ENCODE data around the gene NPFF. TPM values are rescaled to one million over a fixed set of nuclear protein-coding genes. Genes with fewer than 3 reads are reported as not detected.

Gene NPFF
- total RNA-seq, 3 donors from 2014 or later = not detected

- Histone ChIP-seq H3K4me3 (no peak overlapping the region), H3K4me1 (ENCODE audit: low read depth) (no peaks in the 10 kb centered on the region), H3K9me3 (no peaks in the 10 kb centered on the region), H3K36me3 (ENCODE audit: low read depth) (peaks cover 56% of the 10 kb centered on the region)
- intact Hi-C loops (cut with DNase I, micrococcal nuclease) = no loop called here
- no peak for ATAC-seq
- no peak for DNase-seq
- TF ChIP-seq CTCF (IDR thresholded peaks at IDR 0.05) = no peak
Observed at GRCh38 chr12:53461591-53461990, 45.7 kb downstream of the NPFF start.

DNA sequence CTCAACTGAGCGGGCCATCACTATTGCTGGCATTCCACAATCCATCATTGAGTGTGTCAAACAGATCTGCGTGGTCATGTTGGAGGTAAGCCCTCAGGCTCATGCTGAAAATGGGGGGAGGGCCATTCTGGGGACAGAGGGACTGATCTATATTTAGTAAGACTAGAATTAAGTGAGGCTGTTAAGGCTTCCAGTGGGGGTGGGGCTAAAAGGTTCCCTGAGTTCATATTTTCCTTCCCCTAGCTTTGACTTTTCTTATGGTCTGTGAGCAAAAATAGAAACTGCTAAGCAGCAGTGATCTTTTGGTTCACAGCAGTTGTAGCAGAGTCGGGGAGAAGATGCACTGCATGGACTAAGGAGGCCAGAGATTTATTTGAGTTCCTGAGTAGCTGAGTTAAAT is 46.2 kb downstream of the NPFF start:
- Histone ChIP-seq H3K4me3 (no peak overlapping the region), H3K9me3 (no peaks in the 10 kb centered on the region), H3K4me1 (ENCODE audit: low read depth) (no peaks in the 10 kb centered on the region), H3K36me3 (ENCODE audit: low read depth) (peaks cover 62% of the 10 kb centered on the region)
- no peak for ATAC-seq
- TF ChIP-seq CTCF (IDR thresholded peaks at IDR 0.05) = no peak
- DNase-seq = no peak
- intact Hi-C loops (cut with DNase I, micrococcal nuclease) = no loop called here

DNA sequence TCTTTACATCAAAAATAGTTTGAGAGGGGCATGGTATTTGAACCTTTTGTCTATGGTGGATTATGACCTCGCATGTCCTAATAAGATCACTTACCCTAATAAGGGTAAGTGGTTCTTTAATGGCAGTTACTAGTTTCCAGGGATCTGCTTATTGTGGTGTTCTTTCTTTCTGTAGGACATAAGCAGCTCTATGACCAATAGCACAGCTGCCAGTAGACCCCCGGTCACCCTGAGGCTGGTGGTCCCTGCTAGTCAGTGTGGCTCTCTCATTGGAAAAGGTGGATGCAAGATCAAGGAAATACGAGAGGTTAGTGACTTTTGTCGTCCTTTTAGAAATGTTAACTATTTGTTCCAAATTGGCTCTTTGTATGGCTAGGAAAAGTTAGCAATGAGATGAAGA is 48.2 kb downstream of the NPFF start:
- intact Hi-C loops (cut with DNase I, micrococcal nuclease) = no loop called here

More for the DNA sequence above, 48.2 kb downstream of the NPFF start:
- Histone ChIP-seq H3K9me3 (no peaks in the 10 kb centered on the region), H3K4me3 (no peak overlapping the region), H3K36me3 (ENCODE audit: low read depth) (peaks cover 63% of the 10 kb centered on the region), H3K4me1 (ENCODE audit: low read depth) (peaks cover 5% of the 10 kb centered on the region)
- DNase-seq (no peak), ATAC-seq (no peak)
- TF ChIP-seq CTCF (IDR thresholded peaks at IDR 0.05) = no peak

Other genes starting within 250 kb of the NPFF start
- gene ESPL1, start 239.2 kb downstream of the NPFF start, total RNA-seq = 10 to 100 TPM in 1 of 3 donors, 1 to 10 TPM in 2; 4.5 to 13.1 (median 5.8) TPM
- gene PFDN5, start 211.9 kb downstream of the NPFF start, total RNA-seq = 100 to 1,000 TPM; 262 to 390 (median 268) TPM
- 10 to 100 TPM; 35.4 to 54.9 (median 38.0) TPM for gene MYG1, start 207.8 kb downstream of the NPFF start, total RNA-seq
- gene AAAS, start 185.9 kb downstream of the NPFF start, total RNA-seq = 10 to 100 TPM; 40.2 to 46.9 (median 46.3) TPM
- not detected for gene SP7, start 171.1 kb downstream of the NPFF start, total RNA-seq
- 100 to 1,000 TPM in 2 of 3 donors, 10 to 100 TPM in 1; 96.1 to 111 (median 105) TPM for gene SP1, start 127.3 kb downstream of the NPFF start, total RNA-seq
- gene AMHR2, start 83.6 kb downstream of the NPFF start, total RNA-seq = under 1 TPM in 1 of 3 donors, not detected in 2; 0.16 TPM
- gene PRR13, start 65.8 kb downstream of the NPFF start, total RNA-seq = 100 to 1,000 TPM; 283 to 581 (median 528) TPM
- 100 to 1,000 TPM; 584 to 701 (median 615) TPM for gene PCBP2, start 55.4 kb downstream of the NPFF start, total RNA-seq
- gene MAP3K12, start 8.0 kb downstream of the NPFF start, total RNA-seq = 10 to 100 TPM in 1 of 3 donors, 1 to 10 TPM in 2; 3.2 to 18.8 (median 8.9) TPM
- 10 to 100 TPM; 22.9 to 26.8 (median 25.1) TPM for gene TARBP2, start 6.2 kb downstream of the NPFF start, total RNA-seq
- 10 to 100 TPM; 35.6 to 50.9 (median 42.8) TPM for gene ATF7, start 118.9 kb upstream of the NPFF start, total RNA-seq
- 100 to 1,000 TPM; 328 to 354 (median 349) TPM for gene ATP5MC2, start 168.6 kb upstream of the NPFF start, total RNA-seq
- gene CALCOCO1, start 220.0 kb upstream of the NPFF start, total RNA-seq = 100 to 1,000 TPM in 2 of 3 donors, 10 to 100 TPM in 1; 62.2 to 235 (median 119) TPM
- not detected for gene CISTR, start 244.5 kb upstream of the NPFF start, total RNA-seq

Measured in mucosa of descending colon (tissue), 3 donors.